WERI-Rb-1 (cell line): ENCODE data around the gene RANBP17.

Experiments
- DNase-seq: peaks from one replicate; pipeline ENCODE4 v3.0.0-alpha.2; 2020
- H3K27ac ChIP-seq: fragments of 250-450 bp; sonication (Bioruptor Pico); 2 replicates; pipeline ENCODE4 v1.5.1; 2020; ENCODE audit warnings: mild to moderate bottlenecking, moderate library complexity
- H3K27me3 ChIP-seq: fragments of 250-450 bp; sonication (Bioruptor Pico); 2 replicates; pipeline ENCODE4 v1.5.1; 2021; ENCODE audit warnings: mild to moderate bottlenecking, low read depth, moderate library complexity; ENCODE audit not compliant: insufficient read depth, severe bottlenecking
- H3K36me3 ChIP-seq: fragments of 250-450 bp; sonication (Bioruptor Pico); 2 replicates; pipeline ENCODE4 v1.5.1; 2020; ENCODE audit warnings: mild to moderate bottlenecking, moderate library complexity
- H3K4me3 ChIP-seq: 2 replicates; pipeline ENCODE4 v1.5.1; 2011; ENCODE audit warnings: low read depth, mild to moderate bottlenecking, control low read depth, low read length
- H3K9me3 ChIP-seq: fragments of 250-450 bp; sonication (Bioruptor Pico); 2 replicates; pipeline ENCODE4 v1.5.1; 2021; ENCODE audit warnings: mild to moderate bottlenecking, moderate library complexity; ENCODE audit not compliant: severe bottlenecking
- CTCF ChIP-seq: IDR thresholded peaks from 2 replicates; pipeline ENCODE4 v1.5.1; 2011; ENCODE audit warnings: low read depth, mild to moderate bottlenecking, control low read depth, inconsistent platforms, low read length

RANBP17 gene

GRCh38 chr5:171067540-171068130, 205.8 kb downstream of the RANBP17 start:
- no peak for DNase-seq
- no peak for TF ChIP-seq CTCF
- no peak overlapping the region for H3K27ac ChIP-seq
- H3K36me3 ChIP-seq = no peaks in the 10 kb centered on the region; the same call in 1 of the 2 replicates
- H3K4me3 ChIP-seq = no peak overlapping the region
- H3K27me3 ChIP-seq = no peaks in the 10 kb centered on the region
- no peaks in the 10 kb centered on the region for H3K9me3 ChIP-seq

GRCh38 chr5:171074747-171075146, 212.9 kb downstream of the RANBP17 start:
- no peak for DNase-seq
- Histone ChIP-seq H3K27me3 (no peaks in the 10 kb centered on the region), H3K27ac (no peak overlapping the region), H3K36me3 (no peaks in the 10 kb centered on the region), H3K4me3 (no peak overlapping the region), H3K9me3 (no peaks in the 10 kb centered on the region)
- no peak for TF ChIP-seq CTCF

- no peaks in the 10 kb centered on the region for H3K36me3 ChIP-seq
- H3K27me3 ChIP-seq = no peaks in the 10 kb centered on the region
- H3K9me3 ChIP-seq = no peaks in the 10 kb centered on the region
- no peak overlapping the region for H3K27ac ChIP-seq
- no peak overlapping the region for H3K4me3 ChIP-seq
- no peak for DNase-seq
- TF ChIP-seq CTCF = no peak
Measured at GRCh38 chr5:171080186-171080938, 218.5 kb downstream of the RANBP17 start.

- H3K4me3 ChIP-seq = no peak overlapping the region
- no peaks in the 10 kb centered on the region for H3K9me3 ChIP-seq
- no peak for DNase-seq
- H3K36me3 ChIP-seq = no peaks in the 10 kb centered on the region
- no peak for TF ChIP-seq CTCF
- no peaks in the 10 kb centered on the region for H3K27me3 ChIP-seq
- no peak overlapping the region for H3K27ac ChIP-seq
Measured at GRCh38 chr5:171081319-171081718, 219.5 kb downstream of the RANBP17 start.

- Histone ChIP-seq H3K9me3 (no peaks in the 10 kb centered on the region), H3K4me3 (no peak overlapping the region), H3K27me3 (no peaks in the 10 kb centered on the region), H3K27ac (no peak overlapping the region), H3K36me3 (no peaks in the 10 kb centered on the region)
- no peak for TF ChIP-seq CTCF
- no peak for DNase-seq
Measured at GRCh38 chr5:171092194-171092593, 230.4 kb downstream of the RANBP17 start.
